Measurements from ENCODE around the gene UBE2B.
A peak's percentile ranks its signal among the peaks of the same experiment; 100 is the strongest.
"Not testable (repeated sequence)": the region's sequence is repeated elsewhere in the genome, so short reads cannot be mapped to it uniquely, and the experiment has no call there.

The UBE2B gene

DNA sequence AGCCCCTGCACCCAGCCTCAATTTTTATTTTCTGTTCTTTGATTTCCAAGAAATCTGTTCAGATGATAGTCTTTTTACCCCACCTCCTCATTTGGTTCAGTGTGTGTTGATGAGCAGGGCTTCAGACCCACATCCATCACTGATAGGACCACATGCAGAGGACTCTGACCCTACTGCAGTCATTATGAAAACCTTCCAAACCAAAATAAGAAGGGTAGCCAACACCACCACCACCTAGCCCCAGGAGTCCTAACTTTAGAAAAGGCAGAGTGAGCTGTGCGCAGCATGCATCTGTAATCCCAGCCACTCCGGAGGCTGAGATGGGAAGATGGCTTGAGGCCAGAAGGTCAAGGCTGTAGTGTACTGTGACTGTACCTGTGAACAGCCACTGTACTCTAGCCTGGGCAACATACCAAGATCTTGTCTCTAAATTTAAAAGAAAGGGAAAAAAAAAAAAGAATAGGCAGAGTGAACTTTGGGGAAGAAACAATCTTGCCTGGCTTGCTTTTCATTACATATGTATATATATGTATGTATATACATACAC, 27.3 kb downstream of the UBE2B start:
- no peak for DNase-seq (ENCODE audit: low read depth)

DNA sequence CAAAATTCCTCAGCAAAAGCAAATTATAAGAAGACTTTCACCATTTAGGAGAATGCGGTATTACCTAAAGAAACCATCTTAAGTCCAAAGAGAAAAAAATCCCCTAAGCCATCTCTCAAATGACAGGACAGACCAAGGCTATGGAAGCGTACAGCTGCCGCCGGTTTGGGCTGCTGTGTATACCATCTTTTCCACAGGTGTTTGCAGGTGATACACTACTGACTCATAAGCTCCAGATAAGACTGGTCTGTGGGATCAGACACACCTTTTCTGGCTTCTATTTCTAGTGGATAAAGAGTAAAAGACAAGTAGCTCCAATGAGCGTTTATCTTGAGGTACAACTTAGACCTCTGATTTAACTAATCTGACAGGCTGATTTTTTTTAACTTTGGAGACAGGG, 32.6 kb downstream of the UBE2B start:
- DNase-seq (ENCODE audit: low read depth): no peak

DNA sequence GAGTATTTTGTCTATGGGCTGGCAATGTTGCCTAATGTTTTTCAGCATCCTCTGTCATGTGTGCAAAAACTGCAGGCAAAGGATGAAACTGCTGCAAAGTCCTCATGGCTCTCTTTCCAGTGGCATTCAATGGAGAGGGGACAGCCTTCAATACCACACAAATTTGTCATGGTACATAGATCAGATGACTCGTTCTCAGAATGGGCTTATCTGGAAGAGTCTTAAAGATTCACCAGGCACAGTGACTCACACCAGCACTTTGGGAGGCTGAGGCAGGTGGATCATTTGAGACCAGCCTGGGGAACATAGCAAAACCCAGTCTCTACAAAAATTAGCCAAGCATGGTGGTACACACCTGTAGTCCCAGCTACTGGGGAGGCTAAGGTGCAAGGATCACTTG, 35.0 kb downstream of the UBE2B start:
- peak; percentile 2 for DNase-seq (ENCODE audit: low read depth)

DNA sequence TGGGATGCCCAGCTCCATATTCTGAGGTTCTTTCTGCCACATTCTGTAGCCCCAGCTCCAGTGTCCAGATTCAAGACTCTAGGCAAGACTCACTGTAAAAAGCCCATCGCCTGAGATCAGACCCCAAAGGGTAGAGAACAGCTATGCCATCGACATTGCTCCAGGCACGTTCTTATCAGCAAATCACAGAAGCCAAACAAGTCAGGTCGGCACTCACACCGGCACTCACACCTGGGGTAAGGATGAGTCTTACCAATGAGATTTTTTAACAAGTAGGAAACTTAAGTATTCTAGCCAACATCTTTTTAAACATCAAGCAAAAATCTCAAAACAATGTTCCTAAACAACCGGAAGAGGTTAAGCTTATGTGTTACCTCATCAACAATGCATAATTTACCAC, 38.0 kb downstream of the UBE2B start:
- no peak for DNase-seq (ENCODE audit: low read depth)

DNA sequence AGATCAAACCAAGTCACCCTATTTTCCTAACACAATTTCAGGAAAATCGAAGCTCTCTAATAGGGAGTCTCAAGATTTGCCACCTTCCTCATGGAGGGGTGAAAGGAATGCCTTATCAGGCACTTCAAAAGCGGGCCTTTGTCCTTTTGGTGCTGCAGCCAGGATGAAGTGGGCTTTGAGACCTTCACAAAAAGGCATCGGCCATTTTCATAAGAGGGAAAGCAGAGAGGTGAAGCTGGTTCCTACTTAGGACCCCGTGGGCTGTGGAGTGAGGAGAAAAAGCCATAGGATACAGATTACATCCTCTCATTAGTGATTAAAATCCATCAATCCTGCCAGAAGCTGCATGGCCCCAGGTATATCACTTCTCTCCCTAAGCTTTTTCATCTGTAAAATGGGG, 39.5 kb downstream of the UBE2B start:
- DNase-seq (ENCODE audit: low read depth): no peak

DNA sequence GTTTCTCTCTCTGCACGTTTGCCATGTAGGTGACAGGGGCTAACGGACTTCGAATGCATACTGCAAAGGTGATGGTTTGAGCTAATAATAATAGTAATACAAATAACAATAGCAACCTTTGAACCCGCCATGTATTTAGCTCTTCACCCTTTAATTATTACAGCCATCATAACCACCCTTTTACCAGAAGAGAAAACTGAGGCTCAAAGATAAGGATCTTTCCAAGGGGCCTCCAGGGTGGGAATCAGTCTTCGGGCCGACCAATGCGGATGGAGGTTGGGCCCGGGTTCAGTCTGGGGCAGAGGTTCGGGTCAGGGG, 39.8 kb downstream of the UBE2B start:
- no peak for DNase-seq (ENCODE audit: low read depth)

DNA sequence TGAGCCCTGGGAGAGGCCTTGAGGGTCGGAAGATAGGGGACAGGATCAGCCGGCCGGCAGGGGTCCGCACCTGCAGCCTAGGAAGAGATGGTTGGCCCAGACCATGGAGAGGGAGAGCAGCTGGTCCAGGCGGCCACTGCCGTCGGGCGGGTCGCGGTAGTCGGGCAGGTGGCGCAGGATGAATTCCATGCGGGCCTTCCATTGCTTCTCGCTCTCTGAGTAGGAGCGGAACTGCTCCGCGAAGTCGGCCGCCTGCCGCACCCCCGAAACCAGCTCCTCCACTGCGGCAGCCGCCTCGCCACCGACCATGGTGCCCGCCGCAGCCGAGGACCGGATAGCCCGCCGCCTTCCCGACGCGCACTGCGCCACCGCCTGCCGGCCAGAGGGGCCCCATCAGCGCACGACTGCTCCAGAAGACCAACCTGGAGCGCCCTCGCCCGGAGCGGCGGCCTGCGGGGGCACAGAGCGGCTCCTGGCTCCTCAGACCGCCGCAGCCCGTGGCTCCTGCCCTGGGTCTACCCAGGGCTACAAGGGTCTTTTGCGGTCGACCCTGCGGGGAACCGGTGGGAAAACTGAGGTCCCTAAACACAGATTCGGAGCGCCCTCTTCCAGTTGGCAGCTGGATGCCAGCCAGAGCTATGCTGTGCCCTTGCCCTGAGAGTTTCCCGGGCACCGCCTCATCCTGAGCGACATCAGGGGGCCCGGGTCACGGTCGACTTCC, 40.3 kb downstream of the UBE2B start, which contains the start of gene CDKN2AIPNL:
TSS of gene CDKN2AIPNL (minus strand) at position 336 of the 721 bp plus-strand sequence. CDS start at position 309, 27 bp downstream.
- DNase-seq (ENCODE audit: low read depth): no peak

DNA sequence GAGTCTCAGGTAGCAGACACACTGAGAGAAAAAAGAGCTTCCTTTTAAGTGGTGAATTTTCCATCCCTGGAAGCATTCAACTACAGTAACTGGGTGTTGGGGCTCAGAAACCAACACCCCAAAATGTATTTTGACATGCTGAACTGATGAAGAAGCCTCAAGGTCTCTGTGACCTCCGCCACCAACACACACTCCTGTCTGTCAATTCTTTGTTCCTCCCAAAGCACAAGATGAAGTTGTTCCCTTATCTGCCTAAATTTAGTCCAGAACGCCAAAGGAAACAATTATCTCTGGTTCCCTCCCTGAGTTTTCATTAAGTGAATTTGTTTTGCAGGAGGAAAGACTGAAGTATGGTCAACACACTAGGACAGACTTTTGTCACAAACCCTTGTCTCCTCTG, 41.7 kb downstream of the UBE2B start:
- DNase-seq (ENCODE audit: low read depth): no peak

DNA sequence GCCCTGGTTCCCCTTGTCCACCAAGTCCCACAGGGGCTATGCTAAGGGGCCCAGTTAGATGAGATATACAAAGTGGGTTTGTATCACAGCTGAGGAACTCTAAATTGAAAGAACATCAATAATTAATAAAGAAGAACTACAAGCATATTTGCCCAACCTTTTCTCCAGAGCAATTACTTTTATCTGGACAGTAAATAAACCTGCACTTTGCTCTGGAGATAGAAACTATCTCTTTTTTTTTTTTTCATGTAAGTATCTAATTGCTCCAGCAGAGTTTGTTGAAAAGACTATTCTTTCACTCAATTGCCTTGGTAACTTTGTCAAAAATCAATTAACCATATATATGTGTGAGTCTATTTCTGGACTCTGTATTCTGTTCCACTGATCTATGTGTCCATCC, 46.3 kb downstream of the UBE2B start:
- DNase-seq (ENCODE audit: low read depth): no peak

DNA sequence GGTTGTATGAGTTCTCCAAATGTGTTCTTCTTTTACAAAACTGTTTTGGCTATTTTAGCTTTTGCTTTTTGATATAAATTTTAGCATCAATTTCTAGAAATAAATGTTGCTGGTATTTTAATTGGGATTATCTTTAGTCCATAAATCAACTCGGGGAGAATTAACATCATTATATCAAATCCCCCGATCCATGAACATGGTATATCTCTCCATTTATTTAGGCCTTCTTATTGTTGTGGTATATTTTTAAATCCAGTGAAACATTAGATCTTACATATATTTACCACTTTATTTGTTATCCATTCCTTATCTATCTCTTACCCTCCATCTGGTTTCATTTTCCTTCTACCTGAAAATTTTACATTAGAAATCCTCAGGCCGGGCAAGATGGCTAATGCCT, 47.6 kb downstream of the UBE2B start:
- DNase-seq (ENCODE audit: low read depth): no peak

DNA sequence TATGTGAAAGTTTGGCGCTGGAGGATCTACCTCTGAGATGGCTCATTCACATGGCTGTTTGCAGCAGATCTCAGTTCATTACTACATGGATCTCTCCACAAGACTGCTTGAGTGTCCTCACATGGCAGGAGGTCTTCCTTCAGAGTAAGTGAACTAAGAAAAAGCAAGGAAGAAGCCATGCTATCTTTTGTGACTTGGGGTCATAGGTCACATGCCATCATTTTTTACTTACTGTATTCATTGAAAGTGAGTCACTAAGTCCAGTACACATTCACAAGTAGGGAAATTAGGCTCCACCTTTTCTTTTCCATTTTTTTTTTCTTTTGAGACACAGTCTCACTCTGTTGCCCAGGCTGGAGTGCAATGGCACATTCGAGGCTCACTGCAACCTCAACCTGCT, 49.0 kb downstream of the UBE2B start:
- DNase-seq (ENCODE audit: low read depth): no peak

DNA sequence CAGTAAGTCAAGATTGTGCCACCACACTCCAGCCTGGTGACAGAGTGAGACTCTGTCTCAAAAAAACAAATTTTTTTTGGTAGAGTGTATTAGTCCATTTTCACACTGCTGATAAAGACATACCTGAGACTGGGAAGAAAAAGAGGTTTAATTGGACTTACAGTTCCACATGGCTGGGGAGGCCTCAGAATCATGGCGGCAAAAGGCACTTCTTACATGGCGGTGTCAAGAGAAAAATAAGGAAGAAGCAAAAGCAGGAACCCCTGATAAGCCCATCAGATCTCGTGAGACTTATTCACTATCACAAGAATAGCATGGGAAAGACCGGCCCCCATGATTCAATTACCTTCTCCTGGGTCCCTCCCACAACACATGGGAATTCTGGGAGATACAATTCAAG, 49.7 kb downstream of the UBE2B start:
- not testable (repeated sequence) for DNase-seq (ENCODE audit: low read depth)

DNA sequence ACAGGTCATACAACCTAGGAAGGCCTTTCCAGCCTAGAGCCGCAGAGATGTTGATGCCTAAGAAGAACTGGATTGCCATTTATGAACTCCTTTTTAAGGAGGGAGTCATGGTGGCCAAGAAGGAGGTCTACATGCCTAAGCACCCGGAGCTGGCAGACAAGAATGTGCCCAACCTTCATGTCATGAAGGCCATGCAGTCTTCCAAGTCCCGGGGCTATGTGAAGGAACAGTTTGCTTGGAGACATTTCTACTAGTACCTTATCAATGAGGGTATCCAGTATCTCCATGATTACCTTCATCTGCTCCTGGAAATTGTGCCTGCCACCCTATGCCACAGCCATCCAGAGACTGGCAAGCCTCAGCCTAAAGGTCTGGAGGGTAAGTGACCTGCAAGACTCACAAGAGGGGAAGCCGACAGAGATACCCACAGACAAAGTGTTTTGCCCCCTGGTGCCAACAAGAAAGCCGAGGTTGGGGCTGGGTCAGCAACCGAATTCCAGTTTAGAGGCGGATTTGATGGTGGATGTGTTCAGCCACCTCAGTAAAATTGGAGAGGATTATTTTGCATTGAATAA, 51.5 kb downstream of the UBE2B start:
- no peak for DNase-seq (ENCODE audit: low read depth)

DNA sequence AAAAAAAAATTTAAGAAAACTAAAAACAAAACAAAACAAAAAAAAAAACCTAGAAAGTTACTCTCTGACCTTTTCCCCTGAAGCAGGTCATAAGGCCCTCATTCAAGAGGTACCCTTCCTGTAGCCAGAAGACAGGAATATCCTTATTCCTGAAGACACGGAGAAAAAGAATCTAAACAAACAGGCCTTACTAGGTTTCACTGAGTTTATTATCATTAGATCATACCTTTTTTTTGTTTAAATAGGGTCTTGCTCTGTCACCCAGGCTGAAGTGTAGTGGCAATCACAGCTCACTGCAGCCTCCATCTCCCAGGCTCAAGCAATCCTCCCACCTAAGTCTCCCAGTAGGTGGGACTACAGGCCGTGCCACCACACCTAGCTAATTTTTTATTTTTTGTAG, 52.0 kb downstream of the UBE2B start:
- DNase-seq (ENCODE audit: low read depth): no peak

DNA sequence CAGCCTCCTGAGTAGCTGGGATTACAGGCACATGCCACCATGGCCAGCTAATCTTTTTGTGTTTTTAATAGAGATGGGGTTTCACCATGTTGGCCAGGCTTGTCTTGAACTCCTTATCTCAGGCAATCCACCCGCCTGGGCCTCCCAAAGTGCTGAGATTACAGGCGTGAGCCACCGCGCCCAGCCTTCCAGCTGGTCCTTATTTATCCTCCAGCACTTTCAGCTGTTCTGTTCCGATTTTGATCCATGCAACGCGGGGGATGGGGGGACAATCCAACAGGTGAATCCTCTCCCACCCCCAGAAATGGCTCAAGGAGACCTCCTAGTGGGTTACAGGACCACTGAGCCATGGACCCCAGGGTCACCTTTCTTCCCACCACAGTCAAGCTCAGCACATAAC, 55.0 kb downstream of the UBE2B start:
- no peak for DNase-seq (ENCODE audit: low read depth)

DNA sequence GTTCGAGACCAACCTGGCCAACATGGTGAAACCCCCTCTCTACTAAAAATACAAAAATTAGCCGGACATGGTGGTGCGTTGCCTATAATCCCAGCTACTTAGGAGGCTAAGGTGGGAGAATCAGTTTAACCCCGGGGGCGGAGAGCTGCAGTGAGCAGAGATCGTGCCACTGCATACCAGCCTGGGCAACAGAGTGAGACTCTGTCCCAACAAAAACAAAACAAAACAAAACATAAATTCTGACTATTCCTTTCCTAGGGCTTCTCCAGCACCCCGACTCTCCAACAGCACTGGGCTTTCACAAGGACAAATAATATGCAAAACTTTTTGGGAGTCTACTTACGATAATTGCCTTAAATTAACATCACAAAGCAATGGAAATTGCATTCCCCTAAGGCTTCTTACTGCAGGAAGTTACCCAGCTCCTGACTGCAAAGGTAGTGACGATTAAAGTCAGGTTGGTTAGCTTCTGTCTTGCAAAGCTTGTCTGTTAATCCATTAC, 56.2 kb downstream of the UBE2B start:
- DNase-seq (ENCODE audit: low read depth): no peak

DNA sequence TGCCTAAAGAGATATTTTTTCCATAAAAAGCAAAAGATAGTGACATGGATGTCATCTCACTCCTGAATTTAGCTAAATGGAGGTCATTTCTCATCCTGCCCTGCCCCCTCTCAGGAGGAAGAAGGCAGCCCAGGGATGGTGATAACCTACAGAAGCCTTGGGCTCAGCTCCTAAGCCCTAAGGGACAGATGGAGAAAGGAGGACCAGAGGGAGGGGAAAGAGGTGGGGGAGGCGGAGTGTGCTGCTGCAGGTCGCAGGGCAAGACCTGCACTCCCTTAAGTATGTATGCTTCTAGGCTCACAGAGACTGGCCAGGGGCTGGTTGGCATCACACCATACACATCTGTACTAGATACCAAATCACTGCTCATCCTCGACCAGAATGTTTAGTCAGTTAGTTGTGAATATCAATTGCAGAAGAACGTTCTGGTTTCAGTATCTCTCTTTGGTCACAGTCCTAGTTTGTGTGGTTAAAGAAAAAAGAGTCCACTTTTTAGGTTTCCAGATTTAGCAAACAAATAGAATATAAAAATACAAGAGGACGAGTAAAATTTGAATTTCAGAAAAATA, 58.7 kb downstream of the UBE2B start:
- DNase-seq (ENCODE audit: low read depth): no peak

DNA sequence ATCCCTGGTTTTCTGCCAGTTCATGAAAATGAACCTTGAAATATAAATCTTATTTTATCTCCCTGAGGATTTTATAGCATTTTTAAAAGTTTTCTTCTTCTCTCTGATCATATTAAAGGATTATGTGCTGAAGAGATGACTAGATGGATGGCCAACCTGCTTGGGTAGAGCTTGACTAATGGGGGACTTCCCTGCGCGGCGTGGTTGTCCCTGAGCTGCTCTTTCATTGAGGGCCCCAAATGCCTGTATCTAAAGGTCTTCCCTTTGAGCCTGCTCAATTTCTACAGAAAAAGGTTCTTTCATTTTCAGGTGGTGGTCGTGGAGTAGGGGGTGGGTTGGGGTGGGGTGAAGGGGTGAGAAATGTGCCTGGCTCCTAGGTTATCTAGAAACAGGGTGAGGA, 60.8 kb downstream of the UBE2B start:
- no peak for DNase-seq (ENCODE audit: low read depth)

DNA sequence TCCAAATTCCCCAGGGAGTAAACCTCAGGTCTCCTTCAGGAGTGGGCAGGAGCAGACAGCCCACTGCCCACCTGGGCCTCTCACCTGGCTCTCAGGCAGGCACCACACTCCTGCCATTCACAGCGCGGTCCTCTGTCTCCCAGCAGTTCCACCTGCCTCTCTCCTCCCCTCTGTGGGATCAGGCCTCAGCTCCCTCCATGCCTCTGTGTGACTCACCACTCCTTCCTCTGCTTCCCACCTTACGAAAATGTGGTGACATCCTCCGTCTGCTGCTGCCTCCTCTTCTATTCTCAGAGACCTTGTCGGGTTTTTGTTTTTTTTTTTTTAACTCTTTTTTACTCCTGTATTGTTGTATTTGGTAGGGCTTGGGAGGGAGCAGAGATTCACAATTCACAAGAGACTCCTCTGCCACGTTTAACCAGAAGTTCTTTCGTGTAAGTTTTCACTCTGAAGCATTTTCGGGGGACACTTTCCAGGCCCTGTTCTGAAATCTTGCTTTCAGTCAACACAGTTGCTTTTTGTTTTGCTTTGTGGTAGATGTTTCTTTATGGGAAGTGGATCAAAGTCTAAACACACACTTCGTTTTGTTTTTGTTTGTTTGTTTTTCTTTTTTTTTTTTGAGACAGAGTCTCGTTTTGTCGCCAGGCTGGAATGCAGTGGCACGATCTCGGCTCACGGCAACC, 61.4 kb downstream of the UBE2B start:
- DNase-seq (ENCODE audit: low read depth): no peak

DNA sequence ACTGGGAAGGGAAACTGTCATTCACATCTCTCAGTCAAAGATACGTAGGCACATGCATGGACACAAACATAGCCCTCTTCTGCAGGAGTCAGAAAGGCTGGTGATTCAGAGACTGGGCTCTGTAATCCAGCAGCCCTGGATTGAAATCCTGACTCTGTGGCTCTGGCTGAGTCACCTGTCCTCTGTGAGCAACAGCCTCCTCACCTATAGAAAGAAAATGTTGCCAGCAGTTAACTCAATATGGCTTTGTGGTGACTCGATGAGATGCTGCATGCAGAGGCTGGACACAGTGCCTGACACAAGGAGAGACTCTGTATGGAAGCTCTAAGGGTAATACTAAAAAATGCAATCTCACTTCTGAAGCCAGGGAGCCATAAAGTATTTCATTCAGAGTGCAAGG, 64.2 kb downstream of the UBE2B start:
- DNase-seq (ENCODE audit: low read depth): no peak

DNA sequence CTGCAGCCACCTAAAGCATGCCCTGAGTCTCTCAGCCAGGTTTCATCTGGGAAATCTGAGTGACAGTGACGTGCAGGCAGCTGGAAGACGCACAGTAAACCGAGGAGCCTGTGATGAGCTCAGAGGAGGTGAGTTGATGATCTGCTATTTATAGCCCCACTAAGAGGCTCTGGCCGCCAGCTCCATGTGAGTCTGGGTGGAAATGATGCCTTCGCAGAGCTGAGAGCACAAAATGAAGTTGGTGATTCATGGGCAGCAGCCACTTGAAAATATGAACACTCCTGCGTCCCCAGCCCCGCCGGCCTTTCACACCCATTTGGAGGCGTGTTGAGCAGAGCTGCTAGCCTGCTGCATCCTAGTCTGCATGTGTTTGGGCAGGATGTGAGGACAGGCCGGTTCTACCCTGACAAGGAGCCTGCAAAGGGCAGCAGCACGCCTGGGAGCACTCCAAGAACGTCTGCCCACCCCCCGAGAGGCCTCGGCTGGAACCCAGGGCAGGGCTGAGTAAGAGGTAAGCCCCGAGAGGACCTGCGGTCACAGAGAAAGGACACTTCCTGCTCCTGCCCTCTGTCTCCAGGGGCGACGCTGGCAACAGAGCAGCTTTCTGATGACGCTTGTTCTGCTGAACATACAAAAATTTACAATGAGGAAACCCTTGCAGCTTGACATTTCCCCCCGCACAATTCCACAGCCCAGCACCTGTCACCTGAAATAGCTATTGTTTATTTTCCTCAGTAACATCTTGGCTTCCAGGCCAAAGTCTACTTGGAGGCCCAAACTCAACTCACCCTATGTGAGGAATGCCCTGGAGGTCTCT, 65.4 kb downstream of the UBE2B start:
- peak; percentile 79 for DNase-seq (ENCODE audit: low read depth)

DNA sequence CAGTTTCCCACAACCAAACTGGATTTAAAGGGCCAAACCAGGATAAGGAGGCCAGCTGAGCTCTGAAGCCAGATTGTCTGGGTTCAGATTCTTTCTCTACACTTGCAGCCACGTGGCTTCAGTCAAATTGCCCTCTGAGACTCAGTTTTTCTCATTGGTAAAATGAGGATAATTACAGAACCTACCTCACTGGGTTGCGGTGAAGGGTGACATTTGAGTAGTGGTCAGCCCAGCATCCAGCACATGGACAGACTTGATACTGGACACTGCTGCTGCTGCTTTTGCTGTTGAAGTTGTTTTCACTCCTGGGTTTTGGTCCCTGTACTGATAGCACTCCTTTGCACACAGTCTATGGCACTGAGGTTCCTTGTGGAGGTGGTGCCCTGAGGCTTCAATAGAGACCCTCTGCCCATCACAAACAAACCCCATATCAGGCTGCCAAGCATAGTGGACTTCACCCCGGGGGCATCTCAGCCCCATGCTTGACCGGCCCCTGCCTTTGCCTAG, 66.0 kb downstream of the UBE2B start:
- no peak for DNase-seq (ENCODE audit: low read depth)
